Measurements from ENCODE around the gene KCNE3. TPM values are rescaled to one million over a fixed set of nuclear protein-coding genes. Genes with fewer than 3 reads are reported as not detected.
A peak's percentile ranks its signal among the peaks of the same experiment; 100 is the strongest.

Gene KCNE3
- total and polyA plus RNA-seq, 9 of the 15 experiments (the other 6 are each of a cell fraction or from before 2014, with no cell fraction given): 1.6 to 8.7 (median 6.2) TPM

DNA sequence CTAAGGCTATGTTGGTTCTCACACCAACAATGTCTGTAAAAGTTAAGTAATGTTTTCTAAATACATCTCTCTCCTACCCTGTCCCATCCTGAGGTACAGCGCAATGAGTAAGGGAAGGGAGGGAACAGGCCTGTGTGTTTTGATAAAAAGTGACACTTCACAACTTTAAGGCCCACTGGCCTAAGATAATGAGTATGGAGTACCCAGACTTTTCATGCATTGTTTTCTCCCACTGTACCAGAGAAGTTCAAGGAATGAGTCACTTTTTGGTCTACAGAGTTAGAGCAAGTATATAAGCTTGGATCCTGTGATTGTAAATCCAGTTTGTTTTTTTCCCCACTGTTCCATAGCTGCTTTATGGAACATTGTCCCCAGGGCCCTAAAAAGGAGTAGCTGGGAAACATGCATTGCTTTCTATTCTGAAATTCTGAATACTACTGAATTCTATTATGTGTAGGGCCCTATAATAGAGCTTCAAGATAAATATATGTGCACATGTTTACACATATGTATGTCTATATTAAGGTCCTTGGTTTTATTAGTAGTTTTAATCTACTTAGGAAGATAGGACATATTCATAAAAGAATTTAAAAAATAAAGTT is 29.8 kb downstream of the KCNE3 start:
- peak overlapping the region; percentile 11; the same call in 1 of the 2 replicates for H3K4me2 ChIP-seq (ENCODE audit: insufficient read depth, low read length)
- H3K27ac ChIP-seq (ENCODE audit: extremely low read depth, low read depth, low read length): no peak overlapping the region
- peak; percentile 87 for FAIRE-seq
- no peaks in the 10 kb centered on the region for H3K79me2 ChIP-seq (ENCODE audit: control insufficient read depth, insufficient read depth, low read length)
- WGBS (ENCODE audit: insufficient coverage, low coverage, missing lambda C conversion rate): 0% methylated on average over 1 of the region's 1 CpG
- H2AFZ ChIP-seq (ENCODE audit: low read depth, low read length): no peak overlapping the region
- no peak overlapping the region for H3K9ac ChIP-seq (ENCODE audit: insufficient read depth in 1 of 2, low read depth in 2 of 2, low read length in 2 of 2)
- CTCF ChIA-PET (ENCODE audit: low intra/inter-chr PET ratio): no interaction called here
- peak in 2 of 4 experiments; percentile 66 to 70 for DNase-seq (ENCODE audit: extremely low read depth in 1 of 4, low spot score in 3 of 4)
- BruUV-seq (replicated peaks): no TSS peak
- H3K9me3 ChIP-seq (replicated peaks; ENCODE audit: control insufficient read depth, insufficient read depth, low read depth, low read length): no peaks in the 10 kb centered on the region
- POLR2A ChIA-PET: interaction anchor here (0.7 to 1.2 kb wide), 3 partner anchors 8 to 19 kb away, joined by 3 to 4 read pairs (median 3); no protein-coding TSS in a partner anchor
- H3K36me3 ChIP-seq (ENCODE audit: control insufficient read depth, insufficient read depth, low read length): no peaks in the 10 kb centered on the region
- H3K4me3 ChIP-seq: no peak overlapping the region
- peak; percentile 86 for ATAC-seq
- intact Hi-C loops (cut with micrococcal nuclease) (no loop called here), in situ Hi-C loops (cut with MboI) (no loop called here)
- H3K27me3 ChIP-seq (ENCODE audit: control insufficient read depth in 2 of 2, insufficient read depth in 2 of 2, low read length in 2 of 2): no peaks in the 10 kb centered on the region
- peaks cover 0 to 8% of the 10 kb centered on the region in 2 experiments; a peak in 2 of 5 replicates for H3K4me1 ChIP-seq (replicated peaks in 1 of 2; ENCODE audit: control insufficient read depth in 2 of 2, insufficient read depth in 2 of 2, low read length in 2 of 2)
- H3K9me1 ChIP-seq (ENCODE audit: control insufficient read depth, insufficient read depth, low read length): no peaks in the 10 kb centered on the region
- H4K20me1 ChIP-seq (replicated peaks; ENCODE audit: control insufficient read depth, insufficient read depth, low read length): no peaks in the 10 kb centered on the region
- TF ChIP-seq CBFA2T2 (conservative IDR thresholded peaks at IDR 0.05) (peak; percentile 78), SOX6 (IDR thresholded peaks at IDR 0.05) (peak; percentile 66; the same call in 1 of the 2 replicates), ZNF324 (CRISPR knock-in tag; IDR thresholded peaks at IDR 0.05) (no peak), ZNF253 (CRISPR knock-in tag; conservative IDR thresholded peaks at IDR 0.05) (no peak), TAL1 (IDR thresholded peaks at IDR 0.05) (peak; percentile 65; the same call in 1 of the 2 replicates), SMARCA4 (IDR thresholded peaks at IDR 0.05) (peak; percentile 70; the same call in 1 of the 2 replicates), TCF3 (CRISPR knock-in tag; IDR thresholded peaks at IDR 0.05) (peak; percentile 84), ZNF785 (CRISPR knock-in tag; IDR thresholded peaks at IDR 0.05) (no peak), ARID1B (IDR thresholded peaks at IDR 0.05) (peak; percentile 83), TEAD4 (IDR thresholded peaks at IDR 0.05; ENCODE audit: low read length) (peak; percentile 41; the same call in 1 of the 2 replicates), TEAD4 (CRISPR knock-in tag; IDR thresholded peaks at IDR 0.05; ENCODE audit: borderline replicate concordance) (no peak), DPF2 (IDR thresholded peaks at IDR 0.05) (peak; percentile 82), NCOR1 (IDR thresholded peaks at IDR 0.05) (peak; percentile 80), HDAC1 (IDR thresholded peaks at IDR 0.05) (peak in 1 of 2 experiments; percentile 16; a peak in 1 of 4 replicates), TRIM24 (IDR thresholded peaks at IDR 0.05) (peak in 1 of 2 experiments; percentile 26; a peak in 1 of 4 replicates), JUND (IDR thresholded peaks at IDR 0.05; ENCODE audit: borderline replicate concordance, low read depth, low read length) (peak; percentile 64; the same call in 1 of the 2 replicates), JUND (tag; IDR thresholded peaks at IDR 0.05; ENCODE audit: borderline replicate concordance, low read depth, low read length) (peak; percentile 76; the same call in 2 of the 3 replicates), EP300 (IDR thresholded peaks at IDR 0.05; ENCODE audit: low read length) (peak; percentile 20; the same call in 1 of the 2 replicates), KLF16 (IDR thresholded peaks at IDR 0.05) (peak; percentile 19; the same call in 1 of the 2 replicates), FOSL1 (tag; conservative IDR thresholded peaks at IDR 0.05) (peak; percentile 82)
- TF ChIP-seq, protein P1, sequence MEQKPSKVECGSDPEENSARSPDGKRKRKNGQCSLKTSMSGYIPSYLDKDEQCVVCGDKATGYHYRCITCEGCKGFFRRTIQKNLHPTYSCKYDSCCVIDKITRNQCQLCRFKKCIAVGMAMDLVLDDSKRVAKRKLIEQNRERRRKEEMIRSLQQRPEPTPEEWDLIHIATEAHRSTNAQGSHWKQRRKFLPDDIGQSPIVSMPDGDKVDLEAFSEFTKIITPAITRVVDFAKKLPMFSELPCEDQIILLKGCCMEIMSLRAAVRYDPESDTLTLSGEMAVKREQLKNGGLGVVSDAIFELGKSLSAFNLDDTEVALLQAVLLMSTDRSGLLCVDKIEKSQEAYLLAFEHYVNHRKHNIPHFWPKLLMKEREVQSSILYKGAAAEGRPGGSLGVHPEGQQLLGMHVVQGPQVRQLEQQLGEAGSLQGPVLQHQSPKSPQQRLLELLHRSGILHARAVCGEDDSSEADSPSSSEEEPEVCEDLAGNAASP (IDR thresholded peaks at IDR 0.05): no peak
- TF ChIP-seq, protein P2, sequence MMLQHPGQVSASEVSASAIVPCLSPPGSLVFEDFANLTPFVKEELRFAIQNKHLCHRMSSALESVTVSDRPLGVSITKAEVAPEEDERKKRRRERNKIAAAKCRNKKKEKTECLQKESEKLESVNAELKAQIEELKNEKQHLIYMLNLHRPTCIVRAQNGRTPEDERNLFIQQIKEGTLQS (IDR thresholded peaks at IDR 0.05): peak; percentile 54; the same call in 1 of the 2 replicates
- TF ChIP-seq, protein P2 (CRISPR knock-in tag; conservative IDR thresholded peaks at IDR 0.05): no peak
- TF ChIP-seq, protein P3, sequence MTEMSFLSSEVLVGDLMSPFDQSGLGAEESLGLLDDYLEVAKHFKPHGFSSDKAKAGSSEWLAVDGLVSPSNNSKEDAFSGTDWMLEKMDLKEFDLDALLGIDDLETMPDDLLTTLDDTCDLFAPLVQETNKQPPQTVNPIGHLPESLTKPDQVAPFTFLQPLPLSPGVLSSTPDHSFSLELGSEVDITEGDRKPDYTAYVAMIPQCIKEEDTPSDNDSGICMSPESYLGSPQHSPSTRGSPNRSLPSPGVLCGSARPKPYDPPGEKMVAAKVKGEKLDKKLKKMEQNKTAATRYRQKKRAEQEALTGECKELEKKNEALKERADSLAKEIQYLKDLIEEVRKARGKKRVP (CRISPR knock-in tag; IDR thresholded peaks at IDR 0.05): no peak
